ENCODE results near the gene PFDN1. TPM values are rescaled to one million over a fixed set of nuclear protein-coding genes. Genes with fewer than 3 reads are reported as not detected.

Gene PFDN1
- total and polyA plus RNA-seq, 10 of the 15 experiments (the other 5 are each of a cell fraction or from before 2014, with no cell fraction given): 62.9 to 193 (median 102) TPM

DNA sequence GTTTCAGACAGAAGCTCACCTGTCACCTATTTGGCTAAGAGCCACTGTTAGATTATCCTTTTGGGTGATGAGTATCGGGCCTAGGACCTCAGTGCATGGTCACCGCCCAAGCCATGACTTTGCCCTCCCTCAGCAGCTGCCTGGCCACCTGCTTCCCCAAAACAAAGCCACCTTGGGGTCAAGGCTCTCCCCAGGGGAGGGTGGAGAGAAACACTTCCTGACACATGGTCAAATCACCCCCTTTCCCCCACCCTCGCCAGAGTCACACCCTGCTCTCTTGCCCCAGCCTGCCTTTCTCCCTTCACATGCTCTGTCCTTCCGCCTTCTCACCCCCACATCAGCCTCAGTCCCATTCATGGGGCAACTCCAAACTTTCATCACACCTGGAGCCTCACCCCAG is 45.2 kb upstream of the PFDN1 start:
- Histone ChIP-seq H2AFZ (ENCODE audit: control insufficient read depth, low read depth, low read length) (no peak overlapping the region), H3K27ac (ENCODE audit: control insufficient read depth, insufficient read depth) (no peak overlapping the region), H3K4me2 (ENCODE audit: control insufficient read depth, insufficient read depth) (no peak overlapping the region), H4K20me1 (ENCODE audit: control insufficient read depth, insufficient read depth) (no peaks in the 10 kb centered on the region), H3K9ac (ENCODE audit: control insufficient read depth, insufficient read depth, low read length) (no peak overlapping the region), H3K4me3 (no peak overlapping the region), H3K79me2 (ENCODE audit: control insufficient read depth, insufficient read depth, low read length) (no peaks in the 10 kb centered on the region), H3K4me1 (ENCODE audit: control insufficient read depth, insufficient read depth, low read length) (peaks cover 12% of the 10 kb centered on the region), H3K27me3 (replicated peaks in 1 of 2; ENCODE audit: control insufficient read depth in 2 of 2, insufficient read depth in 2 of 2, low read length in 1 of 2) (no peaks in the 10 kb centered on the region; a peak in 1 of 4 replicates), H3K9me3 (replicated peaks; ENCODE audit: control insufficient read depth, insufficient read depth, low read length) (no peaks in the 10 kb centered on the region), H3K36me3 (ENCODE audit: control insufficient read depth in 2 of 2, insufficient read depth in 2 of 2, low read length in 1 of 2) (no peaks in the 10 kb centered on the region)
- intact Hi-C loops (cut with micrococcal nuclease; ENCODE audit: unreplicated experiment) (loop anchor here (5.0 kb wide), 1 partner anchor 46 kb away; the partner anchor contains the start of gene PFDN1), in situ Hi-C loops (cut with MboI) (no loop called here)
- no TSS peak for BruUV-seq (replicated peaks)
- RAD21 ChIA-PET (ENCODE audit: unreplicated experiment): interaction anchor here (1.1 to 9.2 kb wide), 2 partner anchors 19 to 102 kb away, joined by 3 to 131 read pairs; no protein-coding TSS in a partner anchor
- CTCF ChIA-PET: interaction anchor here (1.0 to 16.9 kb wide), 9 partner anchors 11 to 371 kb away, joined by 3 to 774 read pairs (median 5); partner anchors contain the start of genes PFDN1 and SLC4A9
- TF ChIP-seq, protein P1, sequence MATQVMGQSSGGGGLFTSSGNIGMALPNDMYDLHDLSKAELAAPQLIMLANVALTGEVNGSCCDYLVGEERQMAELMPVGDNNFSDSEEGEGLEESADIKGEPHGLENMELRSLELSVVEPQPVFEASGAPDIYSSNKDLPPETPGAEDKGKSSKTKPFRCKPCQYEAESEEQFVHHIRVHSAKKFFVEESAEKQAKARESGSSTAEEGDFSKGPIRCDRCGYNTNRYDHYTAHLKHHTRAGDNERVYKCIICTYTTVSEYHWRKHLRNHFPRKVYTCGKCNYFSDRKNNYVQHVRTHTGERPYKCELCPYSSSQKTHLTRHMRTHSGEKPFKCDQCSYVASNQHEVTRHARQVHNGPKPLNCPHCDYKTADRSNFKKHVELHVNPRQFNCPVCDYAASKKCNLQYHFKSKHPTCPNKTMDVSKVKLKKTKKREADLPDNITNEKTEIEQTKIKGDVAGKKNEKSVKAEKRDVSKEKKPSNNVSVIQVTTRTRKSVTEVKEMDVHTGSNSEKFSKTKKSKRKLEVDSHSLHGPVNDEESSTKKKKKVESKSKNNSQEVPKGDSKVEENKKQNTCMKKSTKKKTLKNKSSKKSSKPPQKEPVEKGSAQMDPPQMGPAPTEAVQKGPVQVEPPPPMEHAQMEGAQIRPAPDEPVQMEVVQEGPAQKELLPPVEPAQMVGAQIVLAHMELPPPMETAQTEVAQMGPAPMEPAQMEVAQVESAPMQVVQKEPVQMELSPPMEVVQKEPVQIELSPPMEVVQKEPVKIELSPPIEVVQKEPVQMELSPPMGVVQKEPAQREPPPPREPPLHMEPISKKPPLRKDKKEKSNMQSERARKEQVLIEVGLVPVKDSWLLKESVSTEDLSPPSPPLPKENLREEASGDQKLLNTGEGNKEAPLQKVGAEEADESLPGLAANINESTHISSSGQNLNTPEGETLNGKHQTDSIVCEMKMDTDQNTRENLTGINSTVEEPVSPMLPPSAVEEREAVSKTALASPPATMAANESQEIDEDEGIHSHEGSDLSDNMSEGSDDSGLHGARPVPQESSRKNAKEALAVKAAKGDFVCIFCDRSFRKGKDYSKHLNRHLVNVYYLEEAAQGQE (IDR thresholded peaks at IDR 0.05; ENCODE audit: low read depth, low read length): no peak
- TF ChIP-seq TCF12 (IDR thresholded peaks at IDR 0.05; ENCODE audit: low read depth, low read length): 0 out of 2 replicates have a peak, but pooled peaks have one; percentile 3
- no peak for FAIRE-seq
- POLR2A ChIA-PET: interaction anchor here (0.5 to 1.6 kb wide), 2 partner anchors 55 to 108 kb away, joined by 3 to 5 read pairs; no protein-coding TSS in a partner anchor
- SMC1A ChIA-PET (ENCODE audit: uncharacterized antibody, unreplicated experiment): interaction anchor here (0.6 to 12.2 kb wide), 6 partner anchors 11 to 110 kb away, joined by 3 to 345 read pairs (median 5); no protein-coding TSS in a partner anchor
- 78% methylated on average over 3 of the region's 4 CpGs for WGBS (ENCODE audit: insufficient coverage, insufficient replicate concordance, low lambda C conversion rate, missing lambda C conversion rate)
- ATAC-seq: no peak
- DNase-seq (ENCODE audit: low read depth, low spot score): no peak
